HG03432 (cell line): ENCODE results near the gene DNAJC30.

Source experiments
- ATAC-seq: cut with Tn5 transposase; IDR thresholded peaks from one replicate; pipeline ENCODE4 v1.9.1; 2021; ENCODE audit warnings: mild to moderate bottlenecking, moderate library complexity; ENCODE audit not compliant: unreplicated experiment

DNAJC30 gene

GRCh38 chr7:73708961-73709549 lies 25.8 kb upstream of the DNAJC30 start:
- ATAC-seq = no peak

GRCh38 chr7:73707045-73707631 lies 23.9 kb upstream of the DNAJC30 start:
- no peak for ATAC-seq

GRCh38 chr7:73706126-73707044 lies 23.1 kb upstream of the DNAJC30 start:
- peak; percentile 52 for ATAC-seq

- no peak for ATAC-seq
Observed at GRCh38 chr7:73705551-73705920, 22.3 kb upstream of the DNAJC30 start.

GRCh38 chr7:73704640-73705550 lies 21.6 kb upstream of the DNAJC30 start:
- ATAC-seq = no peak

GRCh38 chr7:73703757-73704639 lies 20.7 kb upstream of the DNAJC30 start:
- ATAC-seq = no peak

GRCh38 chr7:73703225-73703624 lies 20.0 kb upstream of the DNAJC30 start:
- ATAC-seq = no peak

GRCh38 chr7:73702665-73703064 lies 19.4 kb upstream of the DNAJC30 start:
- no peak for ATAC-seq

- ATAC-seq = no peak
Observed at GRCh38 chr7:73702226-73702625, 19.0 kb upstream of the DNAJC30 start.

GRCh38 chr7:73701357-73701995 lies 18.2 kb upstream of the DNAJC30 start:
- ATAC-seq = no peak

GRCh38 chr7:73700581-73701134 lies 17.4 kb upstream of the DNAJC30 start:
- ATAC-seq = no peak

GRCh38 chr7:73700069-73700423 lies 16.8 kb upstream of the DNAJC30 start:
- ATAC-seq = no peak

- no peak for ATAC-seq
Observed at GRCh38 chr7:73699370-73700068, 16.3 kb upstream of the DNAJC30 start.

GRCh38 chr7:73698410-73698809 lies 15.2 kb upstream of the DNAJC30 start:
- ATAC-seq = no peak

GRCh38 chr7:73696372-73696771 lies 13.1 kb upstream of the DNAJC30 start:
- no peak for ATAC-seq

- no peak for ATAC-seq
Observed at GRCh38 chr7:73690646-73691045, 7.4 kb upstream of the DNAJC30 start.

- ATAC-seq = no peak
Observed at GRCh38 chr7:73688288-73688687, 5.0 kb upstream of the DNAJC30 start.

GRCh38 chr7:73685311-73685710 lies 2.1 kb upstream of the DNAJC30 start:
- no peak for ATAC-seq
